Immature natural killer cell (primary cell): ENCODE data around the gene MAS1. TPM values are rescaled to one million over a fixed set of nuclear protein-coding genes. Genes with fewer than 3 reads are reported as not detected.

Experiments used
- DNase-seq, 3 donors: peaks; one replicate each; pipeline ENCODE4 v3.0.0; 2022; ENCODE audit warnings: mixed read lengths in 1 of 3
- H3K27ac Mint-ChIP-seq, 6 donors: one replicate each; pipeline ENCODE4 v1.8.0; 2020; ENCODE audit warnings: mixed read lengths in 6 of 6, mild to moderate bottlenecking in 5 of 6, inconsistent platforms in 4 of 6, moderate library complexity in 3 of 6
- H3K27me3 Mint-ChIP-seq, 3 donors: one replicate each; pipeline ENCODE4 v1.8.0; 2020 to 2021; ENCODE audit warnings: low read depth in 3 of 3, mild to moderate bottlenecking in 3 of 3, mixed read lengths in 3 of 3, moderate library complexity in 3 of 3, inconsistent platforms in 1 of 3
- H3K36me3 Mint-ChIP-seq, 3 donors: one replicate each; pipeline ENCODE4 v1.8.0; 2020; ENCODE audit warnings: mixed read lengths in 3 of 3, inconsistent platforms in 2 of 3, mild to moderate bottlenecking in 2 of 3
- H3K4me1 Mint-ChIP-seq, 2 donors: one replicate each; pipeline ENCODE4 v1.8.0; 2020; ENCODE audit warnings: inconsistent platforms in 2 of 2, mild to moderate bottlenecking in 2 of 2, mixed read lengths in 2 of 2, moderate library complexity in 1 of 2
- H3K4me3 Mint-ChIP-seq, 5 donors: one replicate each; pipeline ENCODE4 v1.8.0; 2020; ENCODE audit warnings: mild to moderate bottlenecking in 5 of 5, mixed read lengths in 5 of 5, inconsistent platforms in 3 of 5, moderate library complexity in 3 of 5
- H3K9me3 Mint-ChIP-seq, 6 donors: one replicate each; pipeline ENCODE4 v1.8.0; 2020; ENCODE audit warnings: mild to moderate bottlenecking in 6 of 6, mixed read lengths in 6 of 6, inconsistent platforms in 4 of 6, moderate library complexity in 3 of 6
- polyA plus RNA-seq, 3 donors: library from polyadenylated mRNA; unstranded; fragments of 300-500 nt; fragmentation: Illumina TruSeq; gene quantifications; one replicate each; pipeline ENCODE4 v1.2.3, GENCODE V29; 2021

The MAS1 gene
- polyA plus RNA-seq, 3 donors from 2014 or later: not detected

GRCh38 chr6:159935065-159935464, 44.3 kb downstream of the MAS1 start:
- Mint-ChIP-seq H3K27me3 (peaks cover 0 to 5% (median 3%) of the 10 kb centered on the region in 3 donors), H3K4me1 (peaks cover 0 to 2% of the 10 kb centered on the region in 2 donors), H3K36me3 (no peaks in the 10 kb centered on the region), H3K27ac (no peak overlapping the region), H3K9me3 (no peaks in the 10 kb centered on the region), H3K4me3 (no peak overlapping the region)
- no peak for DNase-seq

- H3K4me1 Mint-ChIP-seq: peaks cover 0 to 2% of the 10 kb centered on the region in 2 donors
- H3K36me3 Mint-ChIP-seq: no peaks in the 10 kb centered on the region
- no peak for DNase-seq
- no peak overlapping the region for H3K27ac Mint-ChIP-seq
- peaks cover 0 to 5% (median 3%) of the 10 kb centered on the region in 3 donors for H3K27me3 Mint-ChIP-seq
- no peak overlapping the region for H3K4me3 Mint-ChIP-seq
- H3K9me3 Mint-ChIP-seq: no peaks in the 10 kb centered on the region
Measured at GRCh38 chr6:159935633-159936032, 44.8 kb downstream of the MAS1 start.

- H3K36me3 Mint-ChIP-seq: peaks cover 2 to 6% (median 3%) of the 10 kb centered on the region in 3 donors
- peaks cover 8 to 11% of the 10 kb centered on the region in 2 donors for H3K4me1 Mint-ChIP-seq
- H3K4me3 Mint-ChIP-seq: no peak overlapping the region
- peaks cover 0 to 14% (median 7%) of the 10 kb centered on the region in 6 donors for H3K9me3 Mint-ChIP-seq
- peaks cover 0 to 9% (median 9%) of the 10 kb centered on the region in 3 donors for H3K27me3 Mint-ChIP-seq
- H3K27ac Mint-ChIP-seq: no peak overlapping the region
- no peak for DNase-seq
Measured at GRCh38 chr6:159939591-159940016, 48.8 kb downstream of the MAS1 start.

Other genes with a start within 250 kb of the MAS1 start
- gene SOD2, start 197.7 kb upstream of the MAS1 start, polyA plus RNA-seq: 10 to 100 TPM; 54.5 to 73.0 (median 54.6) TPM
- gene WTAP, start 163.5 kb upstream of the MAS1 start, polyA plus RNA-seq: 100 to 1,000 TPM; 145 to 169 (median 150) TPM
- gene ACAT2, start 128.9 kb upstream of the MAS1 start, polyA plus RNA-seq: 10 to 100 TPM; 32.7 to 57.4 (median 45.4) TPM
- 100 to 1,000 TPM in 2 of 3 donors, 10 to 100 TPM in 1; 69.0 to 107 (median 101) TPM for gene TCP1, start 101.4 kb upstream of the MAS1 start, polyA plus RNA-seq
- gene MRPL18, start 100.5 kb upstream of the MAS1 start, polyA plus RNA-seq: 10 to 100 TPM; 50.4 to 92.5 (median 60.5) TPM
- under 1 TPM in 1 of 3 donors, not detected in 2; 0.21 TPM for gene PNLDC1, start 90.7 kb upstream of the MAS1 start, polyA plus RNA-seq
- 10 to 100 TPM; 17.2 to 54.9 (median 21.4) TPM for gene IGF2R, start 78.1 kb downstream of the MAS1 start, polyA plus RNA-seq
- 1 to 10 TPM in 1 of 3 donors, under 1 TPM in 1, not detected in 1; 0.44 to 2.1 TPM for gene SLC22A1, start 230.8 kb downstream of the MAS1 start, polyA plus RNA-seq